HUES64 (cell line): Measurements from ENCODE around the gene KMT2C.

ENCODE experiments used
- H3K27ac ChIP-seq: 2 replicates; pipeline ENCODE4 v1.7.0; 2013; ENCODE audit warnings: low read depth, low read length, inconsistent platforms
- H3K27me3 ChIP-seq: 2 replicates; pipeline ENCODE4 v1.6.1; 2013; ENCODE audit warnings: mild to moderate bottlenecking, low read length; ENCODE audit not compliant: insufficient read depth
- H3K36me3 ChIP-seq: 2 replicates; pipeline ENCODE4 v1.6.1; 2013; ENCODE audit warnings: mild to moderate bottlenecking, low read length; ENCODE audit not compliant: insufficient read depth
- H3K4me1 ChIP-seq: 2 replicates; pipeline ENCODE4 v1.6.1; 2013; ENCODE audit warnings: mild to moderate bottlenecking, low read length, moderate library complexity; ENCODE audit not compliant: insufficient read depth
- H3K4me3 ChIP-seq: 2 replicates; pipeline ENCODE4 v1.5.1; 2013; ENCODE audit warnings: mild to moderate bottlenecking, low read length, moderate library complexity
- H3K9ac ChIP-seq: 2 replicates; pipeline ENCODE4 v1.6.1; 2013; ENCODE audit warnings: mild to moderate bottlenecking, low read depth, low read length
- H3K9me3 ChIP-seq: 2 replicates; pipeline ENCODE4 v1.6.1; 2013; ENCODE audit warnings: low read depth, low read length; ENCODE audit not compliant: insufficient read depth
- WGBS: fragments of 150-250, 120-280 bp; methylation state at CpG from one replicate; pipeline ENCODE4 v1.1.7; 2013; ENCODE audit warnings: missing lambda C conversion rate; 5-methylcytosine and 5-hydroxymethylcytosine counted together

Gene KMT2C

DNA sequence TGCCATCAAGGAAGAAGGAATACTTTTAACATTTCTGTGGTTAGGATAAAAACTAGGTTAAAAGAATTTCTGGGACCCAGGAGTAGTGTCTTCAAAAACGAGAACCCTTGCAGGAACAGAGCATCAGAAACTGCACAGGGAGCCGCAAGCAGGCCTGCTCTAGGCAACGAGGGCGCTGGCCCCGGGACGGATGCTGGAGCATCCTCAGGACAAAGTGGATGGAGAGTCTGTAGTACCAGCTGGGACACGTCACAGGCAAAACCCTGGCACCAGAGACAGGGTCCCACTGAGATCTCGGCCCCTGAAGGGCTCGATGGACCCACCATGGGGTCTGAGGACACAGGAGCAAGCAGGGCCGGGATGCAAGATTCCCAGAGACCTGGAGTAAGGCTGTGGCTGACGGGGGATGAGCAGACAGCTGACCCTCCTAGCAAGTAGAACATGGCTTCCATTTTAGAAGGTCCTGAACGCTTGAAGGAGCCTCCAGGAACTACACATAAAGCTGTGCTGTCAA is 303.8 kb downstream of the KMT2C start:
- Histone ChIP-seq H3K27me3 (no peaks in the 10 kb centered on the region), H3K4me3 (no peak overlapping the region), H3K9me3 (no peaks in the 10 kb centered on the region; the same call in 1 of the 2 replicates), H3K4me1 (peaks cover 4% of the 10 kb centered on the region; the same call in 1 of the 2 replicates), H3K9ac (no peak overlapping the region), H3K27ac (no peak overlapping the region), H3K36me3 (peaks cover 28% of the 10 kb centered on the region)
- WGBS = 94% methylated on average over 12 of the region's 12 CpGs

DNA sequence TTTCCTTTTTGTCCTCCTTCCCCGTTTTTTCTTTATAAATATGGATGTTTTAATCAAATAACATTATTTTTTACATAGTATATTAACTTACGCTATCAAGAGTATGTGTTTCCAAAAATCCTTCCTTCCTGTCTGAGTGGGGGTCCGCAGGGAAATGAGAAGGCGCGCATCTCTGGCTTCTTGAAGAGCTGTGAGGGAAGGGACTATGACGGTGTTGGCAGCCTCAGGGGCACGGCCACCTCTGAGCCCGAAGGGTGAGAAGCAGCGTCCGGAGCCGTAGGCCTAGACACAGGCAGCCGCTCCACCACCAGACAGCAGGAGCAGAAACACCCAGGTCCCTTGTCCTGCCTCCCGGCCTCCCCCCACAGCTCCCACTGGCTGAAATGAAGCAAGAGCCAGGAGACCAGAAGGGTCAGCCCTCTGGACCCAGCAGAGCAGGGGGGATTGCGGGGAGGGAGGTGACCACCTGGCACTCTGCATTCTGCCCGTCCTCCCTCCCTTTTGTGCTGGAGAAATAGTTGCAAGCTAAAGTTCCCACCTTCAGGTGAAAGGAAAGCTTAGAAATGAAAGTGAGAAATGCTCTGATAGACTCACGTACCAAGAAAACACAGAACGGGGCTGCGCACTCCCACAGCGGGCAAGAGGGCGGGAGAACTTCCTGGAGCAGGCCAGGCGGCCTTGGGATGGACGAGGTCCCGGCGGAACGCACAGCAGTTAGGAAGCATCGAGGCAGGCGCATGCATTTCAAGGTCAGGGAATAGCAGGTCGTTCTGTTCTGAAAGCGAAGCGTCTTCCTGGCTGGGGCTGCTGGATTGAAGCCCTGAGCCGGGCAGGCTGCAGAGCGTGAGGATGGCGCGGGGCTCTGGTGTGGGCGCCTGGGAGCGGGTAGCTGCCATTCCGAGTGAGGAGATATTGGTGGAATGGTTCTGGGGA is 304.9 kb downstream of the KMT2C start:
- Histone ChIP-seq H3K4me1 (no peaks in the 10 kb centered on the region), H3K4me3 (no peak overlapping the region), H3K27ac (no peak overlapping the region), H3K36me3 (peaks cover 38% of the 10 kb centered on the region), H3K9me3 (no peaks in the 10 kb centered on the region; the same call in 1 of the 2 replicates), H3K9ac (no peak overlapping the region), H3K27me3 (no peaks in the 10 kb centered on the region)
- WGBS = 96% methylated on average over 36 of the region's 37 CpGs

DNA sequence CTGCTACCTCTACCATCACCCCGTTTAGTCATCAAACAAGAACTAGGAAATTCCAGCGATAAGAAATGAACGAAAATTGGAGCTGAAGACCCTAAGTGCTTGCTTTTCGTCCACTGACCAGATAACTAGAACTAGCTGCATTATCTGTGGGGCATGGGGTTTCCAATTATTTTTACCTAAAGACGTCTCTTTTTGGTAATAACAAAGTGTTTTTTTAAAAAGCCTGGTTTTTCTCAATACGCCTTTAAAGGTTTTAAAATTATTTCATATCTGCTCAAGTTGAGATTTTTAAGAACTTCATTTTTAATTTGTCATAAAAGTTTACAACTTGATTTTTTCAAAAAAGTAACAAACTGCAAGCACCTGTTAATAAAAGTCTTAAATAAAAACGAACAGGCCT is 306.1 kb downstream of the KMT2C start:
- H3K4me3 ChIP-seq = no peak overlapping the region
- no peaks in the 10 kb centered on the region for H3K4me1 ChIP-seq
- WGBS = 96% methylated on average over 6 of the region's 7 CpGs
- H3K9ac ChIP-seq = no peak overlapping the region
- H3K27ac ChIP-seq = no peak overlapping the region
- H3K9me3 ChIP-seq = no peaks in the 10 kb centered on the region; the same call in 1 of the 2 replicates
- H3K27me3 ChIP-seq = no peaks in the 10 kb centered on the region
- peaks cover 48% of the 10 kb centered on the region for H3K36me3 ChIP-seq

DNA sequence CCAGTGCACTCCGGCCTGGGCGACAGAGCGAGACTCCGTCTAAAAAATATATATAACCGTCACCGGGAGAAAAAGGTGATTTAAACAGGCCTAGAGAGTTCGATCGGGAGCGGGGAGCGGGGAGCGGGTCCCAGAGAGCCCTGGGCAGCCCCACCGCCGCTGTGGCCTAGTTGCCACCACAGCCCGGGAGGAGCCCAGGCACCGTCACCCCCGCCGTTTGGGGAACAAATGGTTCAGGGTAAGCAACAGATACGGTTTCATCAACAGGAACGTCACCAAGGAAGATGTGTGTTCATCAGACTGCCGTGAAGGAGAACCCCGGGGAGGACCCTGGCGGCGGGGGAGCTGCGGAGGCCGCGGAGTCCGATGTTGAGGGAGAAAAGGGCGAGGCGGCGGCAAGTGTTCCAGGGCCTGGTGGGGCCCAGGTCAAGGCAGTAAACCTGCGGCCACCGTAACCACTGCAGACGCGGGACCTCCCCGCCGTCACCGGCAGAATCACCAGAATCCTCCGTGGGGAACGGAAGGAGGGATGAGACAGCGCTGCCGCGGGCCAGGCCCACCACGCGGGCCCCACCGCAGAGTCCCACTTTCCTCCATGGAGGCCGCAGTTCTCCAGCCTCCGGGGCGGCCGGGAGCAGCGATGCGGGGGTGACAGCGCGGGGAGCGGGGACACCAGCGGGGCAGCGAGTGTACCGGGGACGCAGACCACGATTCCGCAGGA is 306.9 kb downstream of the KMT2C start:
- Histone ChIP-seq H3K4me1 (no peaks in the 10 kb centered on the region), H3K9ac (no peak overlapping the region), H3K27ac (no peak overlapping the region), H3K27me3 (no peaks in the 10 kb centered on the region), H3K36me3 (peaks cover 53% of the 10 kb centered on the region), H3K9me3 (no peaks in the 10 kb centered on the region; the same call in 1 of the 2 replicates), H3K4me3 (no peak overlapping the region)
- 96% methylated on average over 60 of the region's 60 CpGs for WGBS

DNA sequence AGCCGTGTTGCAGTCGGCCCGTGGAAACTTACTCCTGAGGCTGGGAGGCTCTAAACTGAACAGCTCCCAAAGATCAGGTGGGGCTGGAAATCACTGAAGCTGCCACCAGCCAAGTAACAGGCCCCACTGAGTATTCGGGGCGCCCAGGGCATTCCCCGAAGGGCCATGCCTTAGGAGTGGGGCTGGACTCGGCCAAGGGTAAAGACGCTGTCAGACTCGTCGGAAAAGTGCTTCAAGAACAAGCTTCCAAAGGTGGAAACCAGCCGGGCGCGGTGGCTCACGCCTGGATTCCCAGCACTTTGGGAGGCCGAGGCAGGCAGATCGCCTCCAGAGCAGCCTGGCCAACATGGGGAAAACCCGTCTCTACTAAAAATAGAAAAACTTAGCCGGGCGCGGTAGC is 307.6 kb downstream of the KMT2C start:
- Histone ChIP-seq H3K9ac (no peak overlapping the region), H3K27ac (no peak overlapping the region), H3K4me3 (no peak overlapping the region), H3K27me3 (no peaks in the 10 kb centered on the region), H3K36me3 (peaks cover 57% of the 10 kb centered on the region), H3K9me3 (no peaks in the 10 kb centered on the region; the same call in 1 of the 2 replicates), H3K4me1 (no peaks in the 10 kb centered on the region)
- 97% methylated on average over 20 of the region's 20 CpGs for WGBS

DNA sequence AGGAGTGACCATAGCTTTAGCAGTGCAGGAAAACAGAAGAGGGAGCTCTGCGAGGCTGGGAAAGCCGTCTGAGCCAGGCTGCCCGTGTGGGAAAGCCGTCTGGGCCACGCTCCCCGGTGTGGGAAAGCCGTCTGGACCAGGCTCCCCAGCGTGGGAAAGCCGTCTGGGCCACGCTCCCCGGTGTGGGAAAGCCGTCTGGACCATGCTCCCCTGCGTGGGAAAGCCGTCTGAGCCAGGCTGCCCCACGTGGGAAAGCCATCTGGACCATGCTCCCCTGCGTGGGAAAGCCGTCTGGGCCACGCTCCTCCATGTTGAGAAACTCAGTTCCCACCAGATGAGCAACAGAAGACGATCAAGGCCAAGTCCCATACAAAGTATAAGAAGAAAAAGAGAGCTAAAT is 308.6 kb downstream of the KMT2C start:
- Histone ChIP-seq H3K36me3 (peaks cover 64% of the 10 kb centered on the region), H3K4me1 (no peaks in the 10 kb centered on the region), H3K4me3 (no peak overlapping the region), H3K27ac (no peak overlapping the region), H3K27me3 (no peaks in the 10 kb centered on the region), H3K9me3 (no peaks in the 10 kb centered on the region; the same call in 1 of the 2 replicates), H3K9ac (no peak overlapping the region)
- WGBS = 95% methylated on average over 19 of the region's 19 CpGs

DNA sequence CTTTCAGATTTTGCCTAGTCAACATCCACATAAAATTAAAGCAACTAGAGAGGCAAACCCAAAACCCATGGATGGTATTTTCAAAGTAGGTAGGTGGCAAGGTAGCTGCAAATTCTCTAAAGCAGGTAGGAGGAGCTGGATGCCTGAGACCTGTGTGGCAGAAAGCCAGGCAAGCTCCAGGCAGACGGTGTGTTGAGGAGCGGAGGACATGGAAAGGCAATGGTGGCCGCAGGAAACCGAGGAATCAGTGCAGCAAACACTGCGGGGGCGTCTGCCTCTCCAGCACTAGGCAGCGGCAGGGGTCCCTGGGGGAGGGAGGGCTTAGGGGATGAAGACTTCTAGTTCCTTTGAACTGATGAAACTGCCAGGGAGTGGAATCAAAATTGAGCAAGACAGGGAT is 309.1 kb downstream of the KMT2C start:
- H3K27ac ChIP-seq = no peak overlapping the region
- H3K4me1 ChIP-seq = no peaks in the 10 kb centered on the region
- no peak overlapping the region for H3K4me3 ChIP-seq
- H3K36me3 ChIP-seq = peaks cover 68% of the 10 kb centered on the region
- no peak overlapping the region for H3K9ac ChIP-seq
- 89% methylated on average over 7 of the region's 7 CpGs for WGBS
- H3K9me3 ChIP-seq = no peaks in the 10 kb centered on the region; the same call in 1 of the 2 replicates
- no peaks in the 10 kb centered on the region for H3K27me3 ChIP-seq

DNA sequence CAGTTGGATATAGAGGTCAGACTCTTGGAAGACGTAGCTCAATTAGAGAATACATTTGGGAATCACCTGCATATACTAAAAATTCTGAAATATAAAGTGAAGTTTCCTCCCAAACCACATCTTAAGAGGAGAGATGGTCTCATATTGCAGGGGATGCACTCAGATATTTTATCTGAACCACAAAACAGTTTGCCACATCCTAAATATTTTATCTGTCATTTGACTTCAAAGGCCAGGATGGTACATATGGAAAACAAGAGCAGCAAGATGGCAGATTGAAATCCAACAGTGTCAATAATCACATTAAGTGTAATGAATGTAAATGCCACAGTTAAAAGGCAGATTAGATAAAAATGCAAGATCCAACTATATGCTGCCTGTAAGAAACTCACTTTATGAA is 313.3 kb downstream of the KMT2C start:
- H3K4me1 ChIP-seq = no peaks in the 10 kb centered on the region
- no peak overlapping the region for H3K9ac ChIP-seq
- no peak overlapping the region for H3K4me3 ChIP-seq
- no peaks in the 10 kb centered on the region; the same call in 1 of the 2 replicates for H3K9me3 ChIP-seq
- peaks cover 92% of the 10 kb centered on the region for H3K36me3 ChIP-seq
- 100% methylated on average over 1 of the region's 1 CpG for WGBS
- H3K27ac ChIP-seq = no peak overlapping the region
- H3K27me3 ChIP-seq = no peaks in the 10 kb centered on the region

DNA sequence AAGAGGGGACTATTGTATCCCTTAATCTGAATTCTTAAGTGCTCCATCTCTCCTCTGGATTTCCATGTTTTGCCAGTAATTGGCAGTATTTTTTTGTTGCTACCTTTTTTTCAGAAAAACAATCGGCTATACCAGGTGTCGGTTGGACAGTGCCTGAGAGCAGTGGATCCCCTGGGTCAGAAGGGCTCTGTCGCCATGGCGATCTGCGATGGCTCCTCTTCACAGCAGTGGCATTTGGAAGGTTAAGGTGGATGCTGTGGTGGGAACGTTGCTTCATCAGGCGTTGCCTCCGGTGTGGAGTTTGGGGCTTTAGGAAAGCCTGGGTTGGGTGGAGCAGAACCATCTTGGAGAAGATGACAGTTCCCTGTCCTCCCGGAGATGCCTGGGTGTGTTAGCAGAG is 314.4 kb downstream of the KMT2C start:
- 97% methylated on average over 8 of the region's 9 CpGs for WGBS
- no peak overlapping the region for H3K4me3 ChIP-seq
- H3K36me3 ChIP-seq = peaks cover 92% of the 10 kb centered on the region
- no peaks in the 10 kb centered on the region for H3K9me3 ChIP-seq
- no peaks in the 10 kb centered on the region for H3K4me1 ChIP-seq
- no peak overlapping the region for H3K27ac ChIP-seq
- no peaks in the 10 kb centered on the region for H3K27me3 ChIP-seq
- H3K9ac ChIP-seq = no peak overlapping the region

DNA sequence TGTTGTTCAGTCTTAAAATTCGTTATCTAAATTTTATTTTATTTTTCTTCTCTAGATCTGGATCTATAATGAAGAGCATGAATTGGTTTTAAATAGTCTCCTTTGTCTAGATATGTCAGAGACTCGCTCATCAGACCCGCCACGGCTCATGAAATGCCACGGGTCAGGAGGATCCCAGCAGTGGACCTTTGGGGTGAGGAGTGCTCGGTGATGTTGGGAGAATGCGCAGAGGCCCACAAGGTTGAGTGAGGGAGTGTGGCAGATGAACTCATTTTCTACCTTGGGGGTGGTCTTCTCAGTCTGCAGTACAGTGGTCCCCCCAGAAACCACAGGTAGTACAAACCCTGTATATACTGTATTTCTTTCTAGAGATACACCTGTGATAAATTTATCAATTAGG is 315.0 kb downstream of the KMT2C start:
- H3K27me3 ChIP-seq = no peaks in the 10 kb centered on the region
- no peak overlapping the region for H3K9ac ChIP-seq
- H3K4me3 ChIP-seq = no peak overlapping the region
- no peak overlapping the region for H3K27ac ChIP-seq
- no peaks in the 10 kb centered on the region for H3K9me3 ChIP-seq
- peaks cover 91% of the 10 kb centered on the region for H3K36me3 ChIP-seq
- H3K4me1 ChIP-seq = no peaks in the 10 kb centered on the region
- 94% methylated on average over 6 of the region's 7 CpGs for WGBS

DNA sequence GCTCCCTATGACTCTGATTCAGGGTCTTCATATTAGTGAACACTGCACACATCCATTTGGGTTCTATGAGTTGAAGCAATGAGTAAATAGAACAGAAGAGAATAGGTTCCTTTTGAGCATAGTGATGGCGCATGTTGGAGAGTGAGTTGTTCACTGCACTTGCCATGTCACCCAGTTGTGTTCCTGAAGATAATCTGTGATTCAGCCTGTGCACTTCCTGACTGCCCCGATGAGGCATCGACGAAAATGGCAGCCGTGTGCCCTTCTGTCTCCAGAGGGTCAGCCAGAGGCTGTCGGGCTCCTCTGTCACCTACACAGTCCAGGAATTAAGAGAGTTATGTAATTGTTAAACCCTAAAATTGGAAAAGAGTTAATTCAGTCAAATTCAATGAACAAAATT is 315.6 kb downstream of the KMT2C start:
- WGBS = 93% methylated on average over 6 of the region's 6 CpGs
- H3K27me3 ChIP-seq = no peaks in the 10 kb centered on the region
- H3K4me3 ChIP-seq = no peak overlapping the region
- H3K27ac ChIP-seq = no peak overlapping the region
- H3K9ac ChIP-seq = no peak overlapping the region
- H3K4me1 ChIP-seq = no peaks in the 10 kb centered on the region
- H3K36me3 ChIP-seq = peaks cover 89% of the 10 kb centered on the region
- no peaks in the 10 kb centered on the region for H3K9me3 ChIP-seq
